Adrenal gland (tissue), 5 donors: ENCODE results near the gene COL23A1.

ENCODE experiments used
- CTCF ChIP-seq, 6 experiments: fragments of 450-650 bp in 4 of 6; fragments of 200-600 bp in 2 of 6; sonication (generic) in 1 of 6; IDR thresholded peaks; 1 replicate in 5 of 6; 2 replicates in 1 of 6; pipeline versions ENCODE4 v1.5.1 to v1.8.0; 2016 to 2021; ENCODE audit warnings: antibody characterized with exemption in 6 of 6, mild to moderate bottlenecking in 2 of 6, moderate library complexity in 1 of 6
- POLR2A ChIP-seq, 2 donors: fragments of 450-650 bp; IDR thresholded peaks; one replicate each; pipeline ENCODE4 v1.6.1; 2017; ENCODE audit warnings: antibody characterized with exemption in 2 of 2, mild to moderate bottlenecking in 2 of 2, moderate library complexity in 1 of 2
- donor health status: DM: no; HTN: no; CAD: no.

GRCh38 chr5:178218827-178219226 is 371.4 kb downstream of the COL23A1 start:
- TF ChIP-seq CTCF (IDR thresholded peaks at IDR 0.05) = no peak
- no peak for TF ChIP-seq POLR2A (IDR thresholded peaks at IDR 0.05)
